Esophagus muscularis mucosa (tissue), 4 donors: ENCODE results near the gene SLC22A25. TPM values are rescaled to one million over a fixed set of nuclear protein-coding genes. Genes with fewer than 3 reads are reported as not detected.

ENCODE experiments used
- DNase-seq: peaks from one replicate; pipeline ENCODE4 v3.0.0-alpha.2; 2017; ENCODE audit errors: extremely low spot score
- H3K27ac ChIP-seq, 4 donors: fragments of 200-600 bp; sonication (generic); replicated peaks in 1 of 4; 1 replicate in 3 of 4; 2 replicates in 1 of 4; pipeline ENCODE4 v1.5.1; 2016 to 2019; ENCODE audit warnings: mild to moderate bottlenecking in 1 of 4
- H3K27me3 ChIP-seq, 4 donors: fragments of 200-600 bp; sonication (generic); one replicate each; pipeline versions ENCODE4 v1.5.1 to v1.6.0; 2016 to 2019
- H3K36me3 ChIP-seq, 4 donors: fragments of 200-600 bp; sonication (generic); one replicate each; pipeline ENCODE4 v1.5.1; 2016 to 2019
- H3K4me1 ChIP-seq, 4 donors: fragments of 200-600 bp; sonication (generic); one replicate each; pipeline ENCODE4 v1.5.1; 2016 to 2019
- H3K4me3 ChIP-seq, 4 donors: fragments of 200-600 bp; sonication (generic); 1 replicate in 2 of 4; 2 replicates in 2 of 4; pipeline ENCODE4 v1.5.1; 2016 to 2019; ENCODE audit warnings: mild to moderate bottlenecking in 4 of 4, moderate library complexity in 1 of 4
- H3K9me3 ChIP-seq, 4 donors: fragments of 200-600 bp; sonication (generic); 1 replicate in 3 of 4; 2 replicates in 1 of 4; pipeline ENCODE4 v1.5.1; 2016 to 2019
- EP300 ChIP-seq: sonication (generic); formaldehyde crosslinking; IDR thresholded peaks from one replicate; pipeline ENCODE4 v1.6.1; 2017; ENCODE audit warnings: antibody characterized with exemption
- POLR2A ChIP-seq: fragments of 450-650 bp; IDR thresholded peaks from one replicate; pipeline ENCODE4 v1.6.1; 2017; ENCODE audit warnings: antibody characterized with exemption, moderate library complexity, mild to moderate bottlenecking, low read depth
- POLR2AphosphoS5 ChIP-seq, 2 donors: sonication (generic); formaldehyde crosslinking; IDR thresholded peaks; one replicate each; pipeline ENCODE4 v1.6.1; 2017; ENCODE audit warnings: antibody characterized with exemption in 2 of 2
- WGBS: methylation state at CpG from one replicate; pipeline ENCODE4 v1.1.5; 2018; 5-methylcytosine and 5-hydroxymethylcytosine counted together
- intact Hi-C: fragments of 100-400 bp; cut with DNase I; formaldehyde crosslinking; loops from one replicate; pipeline ENCODE4 v1.15.1; 2023
- total RNA-seq, 4 donors: library from RNA; depleted of rRNA; stranded (reverse); fragments of >200 nt; gene quantifications; one replicate each; pipeline versions ENCODE4 v1.1.0 to v1.2.1, GENCODE V29; 2016
- TF ChIP-seq, protein P1 (sequence below), 3 experiments: fragments of 200-600 bp in 2 of 3; fragments of 450-650 bp in 1 of 3; sonication (generic) in 2 of 3; IDR thresholded peaks; one replicate each; pipeline ENCODE4 v1.5.1; 2017 to 2019; ENCODE audit warnings: antibody characterized with exemption in 3 of 3, mild to moderate bottlenecking in 2 of 3, moderate library complexity in 1 of 3

SLC22A25 gene
- total RNA-seq, 4 donors from 2014 or later = not detected

DNA sequence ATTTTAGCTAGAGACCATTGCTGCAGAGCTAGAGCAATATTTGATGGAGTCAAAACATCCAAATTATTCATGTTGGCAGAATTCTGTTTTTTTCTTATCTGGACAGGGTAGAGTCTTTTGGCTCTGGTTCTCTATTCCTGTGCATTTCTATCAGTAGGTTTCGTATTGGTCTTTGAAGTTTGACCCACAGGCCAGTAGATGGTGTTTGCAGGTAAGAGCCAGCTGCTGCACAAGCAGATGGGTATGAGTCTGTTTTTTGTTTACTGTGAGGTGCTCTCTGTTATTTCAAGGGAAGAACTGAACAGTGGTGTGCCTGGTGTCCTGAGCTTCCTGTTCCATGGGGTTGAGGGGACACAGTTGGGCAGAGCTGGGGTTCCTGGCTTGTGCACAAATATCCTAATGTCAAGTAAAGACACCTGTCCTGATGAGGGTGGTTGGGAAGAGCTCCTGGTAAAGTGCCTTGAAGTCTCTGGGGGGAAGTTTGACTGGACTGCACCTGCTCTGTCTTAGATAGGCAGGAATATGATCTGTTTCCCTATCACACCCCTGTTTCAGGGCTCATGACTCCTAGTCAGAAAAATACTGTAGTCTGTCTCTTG lies 34.0 kb upstream of the SLC22A25 start:
- TF ChIP-seq, protein P1, sequence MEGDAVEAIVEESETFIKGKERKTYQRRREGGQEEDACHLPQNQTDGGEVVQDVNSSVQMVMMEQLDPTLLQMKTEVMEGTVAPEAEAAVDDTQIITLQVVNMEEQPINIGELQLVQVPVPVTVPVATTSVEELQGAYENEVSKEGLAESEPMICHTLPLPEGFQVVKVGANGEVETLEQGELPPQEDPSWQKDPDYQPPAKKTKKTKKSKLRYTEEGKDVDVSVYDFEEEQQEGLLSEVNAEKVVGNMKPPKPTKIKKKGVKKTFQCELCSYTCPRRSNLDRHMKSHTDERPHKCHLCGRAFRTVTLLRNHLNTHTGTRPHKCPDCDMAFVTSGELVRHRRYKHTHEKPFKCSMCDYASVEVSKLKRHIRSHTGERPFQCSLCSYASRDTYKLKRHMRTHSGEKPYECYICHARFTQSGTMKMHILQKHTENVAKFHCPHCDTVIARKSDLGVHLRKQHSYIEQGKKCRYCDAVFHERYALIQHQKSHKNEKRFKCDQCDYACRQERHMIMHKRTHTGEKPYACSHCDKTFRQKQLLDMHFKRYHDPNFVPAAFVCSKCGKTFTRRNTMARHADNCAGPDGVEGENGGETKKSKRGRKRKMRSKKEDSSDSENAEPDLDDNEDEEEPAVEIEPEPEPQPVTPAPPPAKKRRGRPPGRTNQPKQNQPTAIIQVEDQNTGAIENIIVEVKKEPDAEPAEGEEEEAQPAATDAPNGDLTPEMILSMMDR (IDR thresholded peaks at IDR 0.05) = no peak
- TF ChIP-seq POLR2AphosphoS5 (IDR thresholded peaks at IDR 0.05) (no peak), EP300 (no peak), POLR2A (no peak)
- Histone ChIP-seq H3K4me1 (no peaks in the 10 kb centered on the region), H3K27ac (no peak overlapping the region), H3K27me3 (no peaks in the 10 kb centered on the region), H3K36me3 (no peaks in the 10 kb centered on the region), H3K9me3 (no peaks in the 10 kb centered on the region), H3K4me3 (no peak overlapping the region)
- DNase-seq = no peak
- WGBS = 28% methylated on average over 1 of the region's 1 CpG
- intact Hi-C loops = no loop called here

DNA sequence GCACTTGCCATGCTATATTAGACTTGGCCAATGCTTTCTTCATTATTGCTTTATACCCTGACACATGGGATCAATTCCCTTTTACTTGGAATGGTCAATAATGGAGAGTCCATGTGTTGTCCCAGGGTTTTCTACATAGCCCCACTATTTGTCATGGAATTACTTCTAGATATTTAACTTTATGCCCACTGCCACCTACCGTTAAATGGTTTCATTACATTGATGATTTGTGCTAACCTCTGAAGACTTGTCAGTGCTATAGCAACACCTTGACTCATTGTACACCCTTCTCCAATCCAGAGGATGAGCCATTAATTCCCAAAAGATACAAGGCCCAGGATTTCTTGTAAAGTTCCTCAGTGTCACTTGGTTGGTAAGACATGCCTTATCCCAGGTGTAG lies 31.4 kb upstream of the SLC22A25 start:
- 72% methylated on average over 1 of the region's 1 CpG for WGBS
- Histone ChIP-seq H3K4me1 (no peaks in the 10 kb centered on the region), H3K4me3 (no peak overlapping the region), H3K36me3 (no peaks in the 10 kb centered on the region), H3K9me3 (no peaks in the 10 kb centered on the region), H3K27me3 (no peaks in the 10 kb centered on the region), H3K27ac (no peak overlapping the region)
- no peak for TF ChIP-seq POLR2A
- no peak for TF ChIP-seq EP300
- TF ChIP-seq, protein P1 (IDR thresholded peaks at IDR 0.05) = no peak
- TF ChIP-seq POLR2AphosphoS5 (IDR thresholded peaks at IDR 0.05) = no peak
- intact Hi-C loops = no loop called here
- DNase-seq = no peak

DNA sequence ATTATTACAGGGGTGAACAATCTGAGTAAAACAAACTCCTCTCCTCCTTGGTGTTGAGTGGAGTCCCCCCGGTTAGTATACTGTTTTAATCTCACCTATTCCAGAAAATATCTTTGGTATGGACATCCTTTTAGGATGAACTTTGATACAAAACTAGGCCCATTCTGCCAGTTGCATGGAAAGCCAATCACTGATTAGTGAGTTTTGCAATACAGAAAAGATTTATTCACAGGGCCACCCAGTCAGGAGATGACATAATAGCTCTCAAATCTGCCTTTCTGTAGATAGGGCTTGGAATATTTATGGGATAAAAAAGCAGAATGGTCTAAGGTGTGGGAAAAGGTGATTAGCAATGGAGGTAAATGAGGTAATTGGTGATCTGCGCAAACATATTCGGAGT lies 30.3 kb upstream of the SLC22A25 start:
- DNase-seq = no peak
- Histone ChIP-seq H3K4me1 (no peaks in the 10 kb centered on the region), H3K9me3 (no peaks in the 10 kb centered on the region), H3K27ac (no peak overlapping the region), H3K36me3 (no peaks in the 10 kb centered on the region), H3K4me3 (no peak overlapping the region), H3K27me3 (no peaks in the 10 kb centered on the region)
- intact Hi-C loops = no loop called here
- 91% methylated on average over 3 of the region's 3 CpGs for WGBS
- no peak for TF ChIP-seq EP300
- TF ChIP-seq POLR2AphosphoS5 (IDR thresholded peaks at IDR 0.05) = no peak
- no peak for TF ChIP-seq POLR2A
- TF ChIP-seq, protein P1 (IDR thresholded peaks at IDR 0.05) = no peak

DNA sequence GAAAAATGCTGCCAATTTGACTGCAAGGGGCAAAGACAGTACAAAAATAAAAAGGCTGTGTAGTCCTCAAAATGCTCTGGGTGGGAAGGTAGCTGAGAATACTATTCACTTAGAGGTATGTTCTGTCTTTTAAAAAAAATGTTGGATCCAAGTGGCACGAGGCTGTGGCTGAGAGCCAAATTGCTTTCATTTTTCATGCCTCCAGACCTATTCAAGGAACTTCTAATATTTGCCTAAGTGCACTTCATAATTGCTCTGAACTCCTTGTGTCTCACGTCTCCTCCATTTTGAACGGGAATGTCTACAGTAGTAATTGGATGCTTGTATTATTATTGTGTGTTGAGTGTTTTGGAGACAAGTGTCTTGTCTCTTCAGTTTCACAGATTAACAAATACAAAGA lies 19.1 kb upstream of the SLC22A25 start:
- H3K27me3 ChIP-seq = peaks cover 0 to 9% (median 0%) of the 10 kb centered on the region in 4 donors
- DNase-seq = no peak
- H3K36me3 ChIP-seq = no peaks in the 10 kb centered on the region
- TF ChIP-seq POLR2AphosphoS5 (IDR thresholded peaks at IDR 0.05) = no peak
- TF ChIP-seq, protein P1 (IDR thresholded peaks at IDR 0.05) = no peak
- WGBS = 38% methylated on average over 3 of the region's 3 CpGs
- no peaks in the 10 kb centered on the region for H3K9me3 ChIP-seq
- H3K27ac ChIP-seq = no peak overlapping the region
- intact Hi-C loops = no loop called here
- H3K4me3 ChIP-seq = no peak overlapping the region
- H3K4me1 ChIP-seq = no peaks in the 10 kb centered on the region

DNA sequence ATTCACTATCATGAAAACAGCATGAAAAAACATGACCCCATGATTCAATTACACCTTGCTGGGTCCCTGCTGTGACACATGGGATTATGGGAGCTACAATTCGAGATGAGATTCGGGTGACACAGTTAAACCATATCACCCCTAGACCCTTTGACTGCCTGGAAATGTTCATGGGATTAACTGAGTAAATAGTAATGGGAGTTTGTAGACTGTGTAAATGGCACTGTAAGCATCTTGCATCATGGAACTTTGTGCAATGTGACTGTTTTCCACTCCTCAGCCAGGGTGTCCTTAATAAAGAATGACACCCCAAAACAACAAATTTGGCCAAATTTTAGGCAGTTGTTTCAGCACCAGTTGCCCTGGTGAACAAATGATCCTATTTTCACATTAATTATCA lies 7.9 kb upstream of the SLC22A25 start:
- 87% methylated on average over 2 of the region's 2 CpGs for WGBS
- H3K27ac ChIP-seq = no peak overlapping the region
- H3K9me3 ChIP-seq = peaks cover 0 to 5% (median 0%) of the 10 kb centered on the region in 4 donors
- TF ChIP-seq POLR2AphosphoS5 (IDR thresholded peaks at IDR 0.05) (no peak), EP300 (no peak), POLR2A (no peak)
- TF ChIP-seq, protein P1 (IDR thresholded peaks at IDR 0.05) = no peak
- no peak for DNase-seq
- H3K36me3 ChIP-seq = no peaks in the 10 kb centered on the region
- intact Hi-C loops = no loop called here
- no peak overlapping the region for H3K4me3 ChIP-seq
- H3K27me3 ChIP-seq = no peaks in the 10 kb centered on the region
- no peaks in the 10 kb centered on the region for H3K4me1 ChIP-seq
